OCI-LY7 (cell line): Measurements from ENCODE around the gene NDUFV2. TPM values are rescaled to one million over a fixed set of nuclear protein-coding genes. Genes with fewer than 3 reads are reported as not detected.
"Not testable (repeated sequence)": the region's sequence is repeated elsewhere in the genome, so short reads cannot be mapped to it uniquely, and the experiment has no call there.

Experiments used
- BruUV-seq: library from RNA; stranded (reverse); fragments of 400-500 nt; replicated peaks from 2 replicates; lab custom pipeline; 2021; lab: Mats Ljungman, UMichigan
- CTCF ChIA-PET: fragments of 300-600 bp; sonication (Branson Sonifier 250); formaldehyde crosslinking; loops from one replicate; lab custom pipeline; 2022; ENCODE audit warnings: antibody characterized with exemption; ENCODE audit not compliant: unreplicated experiment; lab: Charles Lee
- POLR2A ChIA-PET: fragments of 300-600 bp; sonication (Branson Sonifier 250); formaldehyde crosslinking; loops from one replicate; lab custom pipeline; 2022; ENCODE audit warnings: antibody characterized with exemption; lab: Charles Lee
- DNase-seq: peaks from one replicate; pipeline ENCODE4 v3.0.0-alpha.2; 2015; ENCODE audit warnings: low spot score
- H2AFZ ChIP-seq: fragments of 200-600 bp; sonication (generic), shearing (Covaris generic); 2 replicates; pipeline ENCODE4 v1.6.1; 2014; ENCODE audit warnings: mild to moderate bottlenecking, antibody characterized with exemption, low read length, moderate library complexity
- H3K27ac ChIP-seq: fragments of 200-600 bp; sonication (generic); 2 replicates; pipeline ENCODE4 v1.5.1; 2014; ENCODE audit warnings: mixed run types, low read depth, mild to moderate bottlenecking, moderate library complexity, low read length, inconsistent platforms; ENCODE audit not compliant: poor library complexity, severe bottlenecking
- H3K36me3 ChIP-seq: fragments of 200-600 bp; sonication (generic); 2 replicates; pipeline ENCODE4 v1.6.1; 2014; ENCODE audit warnings: mild to moderate bottlenecking, antibody characterized with exemption, low read length, moderate library complexity, mixed read lengths; ENCODE audit not compliant: insufficient read depth
- H3K4me1 ChIP-seq: fragments of 200-600 bp; sonication (generic); 2 replicates; pipeline ENCODE4 v1.5.1; 2014; ENCODE audit warnings: mild to moderate bottlenecking, low read length; ENCODE audit not compliant: insufficient read depth, poor library complexity, severe bottlenecking
- H3K4me2 ChIP-seq: fragments of 200-600 bp; sonication (generic); 2 replicates; pipeline ENCODE4 v1.6.1; 2014; ENCODE audit warnings: mild to moderate bottlenecking, low read length
- H3K4me3 ChIP-seq: fragments of 200-600 bp; sonication (generic); 2 replicates; pipeline ENCODE4 v1.5.1; 2014; ENCODE audit warnings: mild to moderate bottlenecking, low read depth, low read length; ENCODE audit not compliant: poor library complexity, severe bottlenecking
- H3K79me2 ChIP-seq: fragments of 200-600 bp; sonication (generic); 2 replicates; pipeline ENCODE4 v1.6.1; 2016; ENCODE audit warnings: low read depth, mild to moderate bottlenecking, low read length, moderate library complexity, mixed read lengths; ENCODE audit not compliant: insufficient read depth
- H3K9me2 ChIP-seq: fragments of 200-600 bp; sonication (generic); 2 replicates; pipeline ENCODE4 v1.6.1; 2016; ENCODE audit warnings: mild to moderate bottlenecking, low read length, mixed read lengths; ENCODE audit not compliant: insufficient read depth
- H3K9me3 ChIP-seq: fragments of 200-600 bp; sonication (generic); 2 replicates; pipeline ENCODE4 v1.6.1; 2014; ENCODE audit warnings: mild to moderate bottlenecking, mixed run types, low read length, mixed read lengths
- H4K20me1 ChIP-seq: fragments of 200-600 bp; sonication (generic); 2 replicates; pipeline ENCODE4 v1.6.1; 2014; ENCODE audit warnings: mild to moderate bottlenecking, antibody characterized with exemption, low read length, moderate library complexity, mixed read lengths; ENCODE audit not compliant: insufficient read depth
- CTCF ChIP-seq: fragments of 200-600 bp; sonication (generic); conservative IDR thresholded peaks from 2 replicates; pipeline ENCODE4 v1.5.1; 2014; ENCODE audit warnings: mild to moderate bottlenecking, antibody characterized with exemption, low read length, moderate library complexity, mixed read lengths
- EZH2phosphoT487 ChIP-seq: fragments of 200-600 bp; sonication (generic); IDR thresholded peaks from 2 replicates; pipeline ENCODE4 v1.6.1; 2018; ENCODE audit warnings: low read depth, borderline replicate concordance, mild to moderate bottlenecking, mixed run types, antibody characterized with exemption, low read length, moderate library complexity, mixed read lengths
- intact Hi-C: fragments of 100-400 bp; cut with micrococcal nuclease; formaldehyde crosslinking; loops from one replicate; pipeline ENCODE4 v1.10.0; 2022; ENCODE audit not compliant: unreplicated experiment
- total RNA-seq, 2 experiments: library from RNA; depleted of rRNA in 1 of 2; stranded (reverse); fragments of >200 nt in 1 of 2; shearing (Covaris generic) in 1 of 2; gene quantifications; 2 replicates each; pipeline ENCODE4 v1.2.3, GENCODE V29; 2014 to 2022

NDUFV2 gene
- total RNA-seq, 2 experiments from 2014 or later = 185 to 201 TPM

- no peaks in the 10 kb centered on the region for H4K20me1 ChIP-seq
- peaks cover 8% of the 10 kb centered on the region for H3K4me1 ChIP-seq
- no TSS peak for BruUV-seq
- intact Hi-C loops = no loop called here
- H3K79me2 ChIP-seq = no peaks in the 10 kb centered on the region
- no peak overlapping the region for H3K4me3 ChIP-seq
- TF ChIP-seq CTCF (no peak), EZH2phosphoT487 (no peak)
- no peaks in the 10 kb centered on the region for H3K9me2 ChIP-seq
- DNase-seq = no peak
- no peaks in the 10 kb centered on the region for H3K9me3 ChIP-seq
- no peak overlapping the region for H3K4me2 ChIP-seq
- no peak overlapping the region for H3K27ac ChIP-seq
- POLR2A ChIA-PET = no interaction called here
- CTCF ChIA-PET = interaction anchor here (0.9 kb wide), 1 partner anchor 58 kb away, joined by 3 read pairs; no protein-coding TSS in a partner anchor
- H3K36me3 ChIP-seq = no peaks in the 10 kb centered on the region
- no peak overlapping the region for H2AFZ ChIP-seq
Observed at GRCh38 chr18:9088252-9088651, 14.2 kb upstream of the NDUFV2 start.

GRCh38 chr18:9088727-9089126 is 13.8 kb upstream of the NDUFV2 start:
- H3K4me2 ChIP-seq, H3K4me3 ChIP-seq, H2AFZ ChIP-seq, H3K9me3 ChIP-seq, H4K20me1 ChIP-seq, H3K9me2 ChIP-seq, intact Hi-C loops, H3K27ac ChIP-seq, H3K36me3 ChIP-seq, BruUV-seq, POLR2A ChIA-PET, H3K4me1 ChIP-seq, H3K79me2 ChIP-seq, DNase-seq: not testable (repeated sequence)
- CTCF ChIA-PET = interaction anchor here (0.9 kb wide), 1 partner anchor 58 kb away, joined by 3 read pairs; no protein-coding TSS in a partner anchor

- Histone ChIP-seq H3K27ac (no peak overlapping the region), H2AFZ (peak overlapping the region; percentile 21; the same call in 1 of the 2 replicates), H3K4me3 (no peak overlapping the region), H3K4me2 (no peak overlapping the region), H3K36me3 (no peaks in the 10 kb centered on the region), H3K9me3 (no peaks in the 10 kb centered on the region), H3K4me1 (peaks cover 11% of the 10 kb centered on the region), H3K9me2 (no peaks in the 10 kb centered on the region), H3K79me2 (no peaks in the 10 kb centered on the region), H4K20me1 (no peaks in the 10 kb centered on the region)
- POLR2A ChIA-PET = interaction anchor here (0.7 to 0.9 kb wide), 2 partner anchors 49 to 502 kb away, joined by 3 read pairs; no protein-coding TSS in a partner anchor
- DNase-seq = no peak
- intact Hi-C loops = no loop called here
- TF ChIP-seq EZH2phosphoT487 (no peak), CTCF (no peak)
- no TSS peak for BruUV-seq
- CTCF ChIA-PET = no interaction called here
Observed at GRCh38 chr18:9090578-9090977, 11.9 kb upstream of the NDUFV2 start.
